SK-N-SH (cell line): ENCODE data around the gene CD68. TPM values are rescaled to one million over a fixed set of nuclear protein-coding genes. Genes with fewer than 3 reads are reported as not detected.

ENCODE experiments used
- CTCF ChIA-PET: fragments of 300-600, 350-600 bp; formaldehyde crosslinking; extraction: SDS; loops from one replicate; lab custom pipeline; 2021; lab: Yijun Ruan, JAX
- POLR2A ChIA-PET: fragments of 350-600 bp; sonication (Branson Sonifier 250); formaldehyde crosslinking; extraction: SDS; loops from one replicate; lab custom pipeline; 2020; ENCODE audit warnings: antibody characterized with exemption, inconsistent platforms; lab: Yijun Ruan, JAX
- DNase-seq: peaks from one replicate; pipeline ENCODE4 v3.0.0; 2012
- H2AFZ ChIP-seq: fragments of 200-600 bp; sonication (generic); 2 replicates; pipeline ENCODE4 v1.8.1; 2016; ENCODE audit warnings: antibody characterized with exemption, mild to moderate bottlenecking, low read depth
- H3F3A ChIP-seq: fragments of 200-600 bp; sonication (generic); replicated peaks from 2 replicates; pipeline ENCODE3; 2016; ENCODE audit warnings: antibody characterized with exemption, mild to moderate bottlenecking; ENCODE audit not compliant: insufficient read depth
- H3K27ac ChIP-seq, 2 experiments: fragments of 200-500 bp in 1 of 2; fragments of 200-600 bp in 1 of 2; sonication (Bioruptor generic) in 1 of 2; sonication (generic), shearing (Covaris generic) in 1 of 2; 2 replicates each; pipeline versions ENCODE4 v1.5.1 to v1.6.1; 2014 to 2016; ENCODE audit warnings: low read depth in 2 of 2, inconsistent platforms in 1 of 2, low read length in 1 of 2, mild to moderate bottlenecking in 1 of 2, mixed read lengths in 1 of 2
- H3K27me3 ChIP-seq: fragments of 200-600 bp; sonication (generic), shearing (Covaris generic); 2 replicates; pipeline ENCODE4 v1.6.1; 2016; ENCODE audit warnings: mixed run types; ENCODE audit not compliant: insufficient read depth
- H3K36me3 ChIP-seq, 2 experiments: fragments of 200-500 bp in 1 of 2; fragments of 200-600 bp in 1 of 2; sonication (Bioruptor generic) in 1 of 2; sonication (generic) in 1 of 2; replicated peaks in 1 of 2; 2 replicates each; pipeline versions ENCODE3 to v1.5.1; 2014 to 2016; ENCODE audit warnings: low read length in 1 of 2, mild to moderate bottlenecking in 1 of 2; ENCODE audit not compliant: insufficient read depth in 2 of 2, control insufficient read depth in 1 of 2
- H3K4me1 ChIP-seq, 2 experiments: fragments of 200-500 bp in 1 of 2; fragments of 200-600 bp in 1 of 2; sonication (Bioruptor generic) in 1 of 2; sonication (generic), shearing (Covaris generic) in 1 of 2; 2 replicates each; pipeline versions ENCODE4 v1.5.1 to v1.6.1; 2014 to 2016; ENCODE audit warnings: low read depth in 1 of 2, low read length in 1 of 2, mixed run types in 1 of 2; ENCODE audit not compliant: insufficient read depth in 2 of 2, control insufficient read depth in 1 of 2
- H3K4me2 ChIP-seq: fragments of 200-600 bp; sonication (generic), shearing (Covaris generic); 2 replicates; pipeline ENCODE4 v1.6.1; 2017; ENCODE audit warnings: mixed run types
- H3K4me3 ChIP-seq, 2 experiments: fragments of 200-500 bp in 1 of 2; fragments of 200-600 bp in 1 of 2; sonication (Bioruptor generic) in 1 of 2; sonication (generic), shearing (Covaris generic) in 1 of 2; 2 replicates each; pipeline versions ENCODE4 v1.5.1 to v1.8.1; 2014 to 2016; ENCODE audit warnings: low read depth in 2 of 2, inconsistent platforms in 1 of 2, low read length in 1 of 2, mild to moderate bottlenecking in 1 of 2, mixed read lengths in 1 of 2, moderate library complexity in 1 of 2
- H3K79me2 ChIP-seq: fragments of 200-600 bp; sonication (generic); 2 replicates; pipeline ENCODE4 v1.8.1; 2017; ENCODE audit warnings: mild to moderate bottlenecking; ENCODE audit not compliant: insufficient read depth
- H3K9ac ChIP-seq: fragments of 200-600 bp; sonication (generic); 2 replicates; pipeline ENCODE4 v1.6.1; 2017; ENCODE audit warnings: mixed run types
- H3K9me2 ChIP-seq: fragments of 200-600 bp; sonication (generic); 2 replicates; pipeline ENCODE4 v1.6.1; 2017; ENCODE audit warnings: mixed run types
- H3K9me3 ChIP-seq: fragments of 200-600 bp; sonication (generic); 2 replicates; pipeline ENCODE4 v1.6.1; 2017; ENCODE audit warnings: mixed run types, mild to moderate bottlenecking, moderate library complexity
- H4K20me1 ChIP-seq: fragments of 200-600 bp; sonication (generic); 2 replicates; pipeline ENCODE4 v1.6.1; 2017; ENCODE audit warnings: mild to moderate bottlenecking, mixed run types; ENCODE audit not compliant: insufficient read depth
- CHD2 ChIP-seq: fragments of 150-350 bp; IDR thresholded peaks from 2 replicates; pipeline ENCODE4 v1.6.1; 2018; ENCODE audit warnings: low read length; ENCODE audit not compliant: partially characterized antibody
- FOSL2 ChIP-seq: IDR thresholded peaks from 2 replicates; pipeline ENCODE4 v1.4.0; 2012; ENCODE audit warnings: low read depth, mild to moderate bottlenecking, moderate library complexity, borderline replicate concordance
- FOXJ3 ChIP-seq: sonication (generic); formaldehyde crosslinking; IDR thresholded peaks from 2 replicates; pipeline ENCODE4 v1.5.1; 2020; ENCODE audit warnings: mild to moderate bottlenecking, missing genetic modification reagents
- GABPA ChIP-seq: IDR thresholded peaks from 2 replicates; pipeline ENCODE4 v1.4.0; 2012; ENCODE audit warnings: low read depth, mild to moderate bottlenecking
- GATA2 ChIP-seq: sonication (generic); formaldehyde crosslinking; IDR thresholded peaks from 2 replicates; pipeline ENCODE4 v1.5.0; 2020; ENCODE audit warnings: mild to moderate bottlenecking, missing genetic modification reagents
- JUND ChIP-seq: IDR thresholded peaks from 2 replicates; pipeline ENCODE4 v1.4.0; 2012
- MEF2A ChIP-seq: IDR thresholded peaks from 2 replicates; pipeline ENCODE4 v1.4.0; 2012; ENCODE audit warnings: low read depth, borderline replicate concordance
- MXI1 ChIP-seq: IDR thresholded peaks from 2 replicates; pipeline ENCODE4 v1.6.1; 2012; ENCODE audit warnings: mild to moderate bottlenecking, low read depth, low read length, improper control_type of control experiment
- POLR2AphosphoS5 ChIP-seq: IDR thresholded peaks from 2 replicates; pipeline ENCODE4 v1.6.1; 2012; ENCODE audit warnings: low read depth, low read length
- RFX5 ChIP-seq: IDR thresholded peaks from 2 replicates; pipeline ENCODE4 v1.6.1; 2012; ENCODE audit warnings: mild to moderate bottlenecking, improper control_type of control experiment, low read length
- RXRA ChIP-seq: IDR thresholded peaks from 2 replicates; pipeline ENCODE4 v1.4.0; 2012; ENCODE audit warnings: low read depth, mild to moderate bottlenecking, borderline replicate concordance
- SIN3A ChIP-seq: IDR thresholded peaks from 2 replicates; pipeline ENCODE4 v1.6.1; 2012; ENCODE audit warnings: low read depth, mild to moderate bottlenecking, low read length, moderate library complexity, borderline replicate concordance
- SMC3 ChIP-seq: IDR thresholded peaks from 2 replicates; pipeline ENCODE4 v1.6.1; 2012; ENCODE audit warnings: low read depth, low read length, improper control_type of control experiment
- TEAD4 ChIP-seq: IDR thresholded peaks from 2 replicates; pipeline ENCODE4 v1.4.0; 2012; ENCODE audit warnings: mild to moderate bottlenecking, borderline replicate concordance; ENCODE audit not compliant: insufficient read depth
- YY1 ChIP-seq: IDR thresholded peaks from 2 replicates; pipeline ENCODE4 v1.4.0; 2012; ENCODE audit warnings: low read depth, mild to moderate bottlenecking
- WGBS: methylation state at CpG from one replicate; pipeline ENCODE4 v1.1.6; 2017; ENCODE audit warnings: low lambda C conversion rate; 5-methylcytosine and 5-hydroxymethylcytosine counted together
- polyA plus RNA-seq, 3 experiments: library from polyadenylated mRNA; depleted of rRNA; stranded (reverse); fragments of >200 nt; gene quantifications; 2 replicates each; pipeline ENCODE4 v1.2.3, GENCODE V29; 2012
- small RNA-seq, 7 experiments: library from RNA; depleted of rRNA; stranded (forward); fragments of <200 nt; gene quantifications; one replicate each; pipeline ENCODE3, GENCODE V24; 2012
- TF ChIP-seq, protein P1 (sequence below): IDR thresholded peaks from 2 replicates; pipeline ENCODE4 v1.4.0; 2012; ENCODE audit warnings: low read depth, borderline replicate concordance

The CD68 gene
- polyA plus RNA-seq, 1 of the 3 experiments (the other 2 are of a cell fraction), result 62.4 TPM

DNA sequence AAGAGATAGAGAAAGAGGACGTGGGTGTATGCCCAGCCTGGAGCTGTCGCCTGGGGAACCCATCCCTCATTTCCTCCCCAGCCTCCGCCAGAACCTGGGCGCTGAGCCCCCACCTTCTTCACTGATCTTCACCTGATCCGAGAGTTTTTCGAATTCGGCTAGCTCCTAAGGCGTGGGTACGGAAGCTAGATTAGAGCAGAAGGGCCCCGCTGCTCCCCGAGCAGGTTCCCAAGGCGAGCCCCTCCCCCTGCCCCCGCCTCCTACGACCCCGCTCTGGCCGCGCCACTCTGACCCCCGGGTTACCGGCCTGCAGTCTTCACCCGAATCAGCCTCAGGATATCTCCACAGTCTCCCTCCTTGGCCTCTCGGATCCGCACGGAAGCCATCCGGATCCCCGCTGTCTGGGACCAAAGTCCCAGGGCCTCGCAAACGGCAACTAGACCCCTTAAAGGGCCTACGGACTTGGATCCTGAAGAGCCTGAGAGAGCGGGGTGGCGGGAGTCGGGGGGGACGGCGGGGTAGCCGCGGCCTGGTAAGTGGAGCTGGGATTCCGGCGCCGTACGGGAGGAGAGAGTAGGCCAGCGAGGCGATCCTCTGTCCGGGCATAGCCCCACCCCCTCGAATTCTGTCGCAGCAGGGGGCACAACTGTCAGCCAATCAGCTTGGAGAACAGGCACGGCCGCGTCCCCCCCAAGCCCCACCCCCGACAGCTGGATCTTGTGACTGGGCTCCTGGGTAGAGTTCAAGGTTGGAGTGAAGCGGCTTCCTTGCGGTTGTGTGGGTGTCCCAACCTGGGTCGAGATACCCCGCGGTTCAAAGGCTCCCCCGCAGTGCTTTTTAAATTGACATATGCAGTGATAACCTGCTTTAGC is 48.0 kb downstream of the CD68 start, which contains the start of gene SAT2 (continued):
- TF ChIP-seq, protein P1, sequence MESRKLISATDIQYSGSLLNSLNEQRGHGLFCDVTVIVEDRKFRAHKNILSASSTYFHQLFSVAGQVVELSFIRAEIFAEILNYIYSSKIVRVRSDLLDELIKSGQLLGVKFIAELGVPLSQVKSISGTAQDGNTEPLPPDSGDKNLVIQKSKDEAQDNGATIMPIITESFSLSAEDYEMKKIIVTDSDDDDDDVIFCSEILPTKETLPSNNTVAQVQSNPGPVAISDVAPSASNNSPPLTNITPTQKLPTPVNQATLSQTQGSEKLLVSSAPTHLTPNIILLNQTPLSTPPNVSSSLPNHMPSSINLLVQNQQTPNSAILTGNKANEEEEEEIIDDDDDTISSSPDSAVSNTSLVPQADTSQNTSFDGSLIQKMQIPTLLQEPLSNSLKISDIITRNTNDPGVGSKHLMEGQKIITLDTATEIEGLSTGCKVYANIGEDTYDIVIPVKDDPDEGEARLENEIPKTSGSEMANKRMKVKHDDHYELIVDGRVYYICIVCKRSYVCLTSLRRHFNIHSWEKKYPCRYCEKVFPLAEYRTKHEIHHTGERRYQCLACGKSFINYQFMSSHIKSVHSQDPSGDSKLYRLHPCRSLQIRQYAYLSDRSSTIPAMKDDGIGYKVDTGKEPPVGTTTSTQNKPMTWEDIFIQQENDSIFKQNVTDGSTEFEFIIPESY, result no peak
- TF ChIP-seq SMC3 (no peak), GABPA (no peak), RFX5 (0 out of 2 replicates have a peak, but pooled peaks have one; percentile 35), GATA2 (CRISPR knock-in tag) (no peak), RXRA (no peak; the same call in 1 of the 2 replicates), FOSL2 (no peak), SIN3A (peak; percentile 41; the same call in 1 of the 2 replicates), MEF2A (no peak), YY1 (no peak), FOXJ3 (no peak), TEAD4 (0 out of 2 replicates have a peak, but pooled peaks have one; percentile 7)

DNA sequence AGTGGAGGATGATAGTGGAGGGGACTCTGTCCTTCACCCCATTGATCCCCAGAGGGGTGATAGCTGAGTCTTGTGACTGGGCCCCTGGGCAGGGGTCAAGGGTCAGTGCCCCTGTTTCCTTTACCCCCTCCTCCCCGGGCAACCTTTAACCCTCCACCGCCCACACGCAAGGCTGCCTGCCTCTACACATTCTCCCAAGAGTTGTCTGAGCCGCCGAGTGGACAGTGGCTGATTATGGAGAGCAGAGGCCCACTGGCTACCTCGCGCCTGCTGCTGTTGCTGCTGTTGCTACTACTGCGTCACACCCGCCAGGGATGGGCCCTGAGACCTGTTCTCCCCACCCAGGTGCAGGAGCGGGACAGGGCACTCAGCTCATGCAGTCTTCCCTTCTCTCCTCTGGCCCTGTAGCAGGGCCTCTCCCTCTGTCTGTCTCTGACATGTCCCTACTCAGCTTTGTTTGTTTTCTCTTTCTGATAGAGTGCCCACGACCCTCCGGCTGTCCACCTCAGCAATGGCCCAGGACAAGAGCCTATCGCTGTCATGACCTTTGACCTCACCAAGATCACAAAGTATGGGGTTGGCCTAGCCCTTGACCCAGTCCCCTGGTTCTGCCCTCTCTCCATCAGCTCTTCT is 50.6 kb downstream of the CD68 start, which contains the start of gene SHBG:
TSS of gene SHBG (plus strand) at position 197 of the 633 bp plus-strand sequence. CDS start at position 235, 38 bp downstream.
- Histone ChIP-seq H3F3A (no peaks in the 10 kb centered on the region), H2AFZ (no peak within 1 kb of the TSS), H3K27ac (no peak within 1 kb of the TSS), H3K4me2 (no peak within 1 kb of the TSS), H4K20me1 (no peaks in the 10 kb centered on the region), H3K36me3 (no peaks in the 10 kb centered on the region), H3K9me2 (no peaks in the 10 kb centered on the region), H3K4me1 (peaks cover 0 to 20% of the 10 kb centered on the region in 2 experiments; a peak in 1 of 4 replicates), H3K9me3 (no peaks in the 10 kb centered on the region), H3K4me3 (no peak within 1 kb of the TSS), H3K79me2 (peaks cover 10% of the 10 kb centered on the region; the same call in 1 of the 2 replicates), H3K9ac (no peak within 1 kb of the TSS), H3K27me3 (no peaks in the 10 kb centered on the region)
- POLR2A ChIA-PET, result interaction anchor here (4.6 kb wide), 1 partner anchor 57 kb away, joined by 31 read pairs; the partner anchor contains the start of genes TP53 and WRAP53
- no peak for DNase-seq
- TF ChIP-seq MXI1 (no peak), JUND (no peak), POLR2AphosphoS5 (no peak), CHD2 (no peak)
- CTCF ChIA-PET, result interaction anchor here (11.8 kb wide), 1 partner anchor 58 kb away, joined by 166 read pairs; the partner anchor contains the start of genes TP53 and WRAP53
- WGBS, result 84% methylated on average over 12 of the region's 13 CpGs

Small RNA genes lying within 50 kb of the gene (small RNA-seq; reads per million reads assigned to genes)
- gene CD68, result 0 reads per million in 7 experiments
- gene RF00019, result 0 reads per million in 7 experiments
- 0 reads per million in 7 experiments for gene SNORA48
- 0 reads per million in 7 experiments for gene SNORD10

Other genes with a start within 250 kb of the CD68 start
- gene ACAP1, start 243.1 kb upstream of the CD68 start, polyA plus RNA-seq (2012; rRNA removed), result 0.71 and 6.4 TPM in 2 replicates
- 9.5 and 12.1 TPM in 2 replicates for gene KCTD11, start 227.5 kb upstream of the CD68 start, polyA plus RNA-seq (2012; rRNA removed)
- not detected in 2 replicates for gene TMEM95, start 224.5 kb upstream of the CD68 start, polyA plus RNA-seq (2012; rRNA removed)
- 0.64 and 0.75 TPM in 2 replicates for gene TNK1, start 198.5 kb upstream of the CD68 start, polyA plus RNA-seq (2012; rRNA removed)
- 72.0 and 95.0 TPM in 2 replicates for gene PLSCR3, start 185.1 kb upstream of the CD68 start, polyA plus RNA-seq (2012; rRNA removed)
- 114 and 213 TPM in 2 replicates for gene TMEM256, start 175.5 kb upstream of the CD68 start, polyA plus RNA-seq (2012; rRNA removed)
- gene NLGN2, start 171.8 kb upstream of the CD68 start, polyA plus RNA-seq (2012; rRNA removed), result 16.8 and 29.9 TPM in 2 replicates
- gene SPEM1, start 159.3 kb upstream of the CD68 start, polyA plus RNA-seq (2012; rRNA removed), result not detected in 2 replicates
- gene SPEM2, start 154.0 kb upstream of the CD68 start, polyA plus RNA-seq (2012; rRNA removed), result not detected in 2 replicates
- gene SPEM3, start 150.8 kb upstream of the CD68 start, polyA plus RNA-seq (2012; rRNA removed), result not detected in 2 replicates
- 6.5 and 6.6 TPM in 2 replicates for gene TMEM102, start 144.2 kb upstream of the CD68 start, polyA plus RNA-seq (2012; rRNA removed)
- 1.9 and 2.5 TPM in 2 replicates for gene FGF11, start 140.1 kb upstream of the CD68 start, polyA plus RNA-seq (2012; rRNA removed)
- 26.8 and 29.7 TPM in 2 replicates for gene CHRNB1, start 134.6 kb upstream of the CD68 start, polyA plus RNA-seq (2012; rRNA removed)
- gene ZBTB4, start 100.0 kb upstream of the CD68 start, polyA plus RNA-seq (2012; rRNA removed), result 11.4 and 12.8 TPM in 2 replicates
- not detected in 2 replicates for gene SLC35G6, start 98.2 kb upstream of the CD68 start, polyA plus RNA-seq (2012; rRNA removed)
- gene POLR2A, start 95.3 kb upstream of the CD68 start, polyA plus RNA-seq (2012; rRNA removed), result 19.0 and 37.3 TPM in 2 replicates
- gene TNFSF12, start 30.6 kb upstream of the CD68 start, polyA plus RNA-seq (2012; rRNA removed), result 31.1 and 47.6 TPM in 2 replicates
- gene TNFSF13, start 20.9 kb upstream of the CD68 start, polyA plus RNA-seq (2012; rRNA removed), result 1.0 and 2.1 TPM in 2 replicates
- gene SENP3, start 17.7 kb upstream of the CD68 start, polyA plus RNA-seq (2012; rRNA removed), result 80.8 and 103 TPM in 2 replicates
- gene MPDU1, start 4.2 kb downstream of the CD68 start, polyA plus RNA-seq (2012; rRNA removed), result 126 and 142 TPM in 2 replicates
- gene SOX15, start 10.5 kb downstream of the CD68 start, polyA plus RNA-seq (2012; rRNA removed), result 1.3 TPM in 2 replicates
- gene FXR2, start 35.3 kb downstream of the CD68 start, polyA plus RNA-seq (2012; rRNA removed), result 56.4 and 62.3 TPM in 2 replicates
- gene SAT2, start 48.2 kb downstream of the CD68 start, polyA plus RNA-seq (2012; rRNA removed), result 42.8 and 43.1 TPM in 2 replicates
- gene SHBG, start 50.5 kb downstream of the CD68 start, polyA plus RNA-seq (2012; rRNA removed), result 0.70 and 1.1 TPM in 2 replicates
- gene ATP1B2, start 71.3 kb downstream of the CD68 start, polyA plus RNA-seq (2012; rRNA removed), result 0.05 and 0.08 TPM in 2 replicates
- 47.3 and 62.6 TPM in 2 replicates for gene TP53, start 107.9 kb downstream of the CD68 start, polyA plus RNA-seq (2012; rRNA removed)
- 6.6 and 8.6 TPM in 2 replicates for gene WRAP53, start 108.8 kb downstream of the CD68 start, polyA plus RNA-seq (2012; rRNA removed)
- gene EFNB3, start 125.6 kb downstream of the CD68 start, polyA plus RNA-seq (2012; rRNA removed), result 26.1 and 32.4 TPM in 2 replicates
- 0.13 and 0.18 TPM in 2 replicates for gene DNAH2, start 138.1 kb downstream of the CD68 start, polyA plus RNA-seq (2012; rRNA removed)